ENCODE measurements around the gene CERS3.

CERS3 gene

GRCh38 chr15:100483370-100483769 is 45.4 kb downstream of the CERS3 start:
- TF ChIP-seq POLR2AphosphoS5 (IDR thresholded peaks at IDR 0.05; ENCODE audit: low read depth) = no peak
- no peak for TF ChIP-seq GABPA (IDR thresholded peaks at IDR 0.05; ENCODE audit: low read depth)
- TF ChIP-seq REST (IDR thresholded peaks at IDR 0.05; ENCODE audit: insufficient replicate concordance, low read depth) = no peak
- no peak for TF ChIP-seq SPI1 (IDR thresholded peaks at IDR 0.05; ENCODE audit: borderline replicate concordance, low read depth)
- TF ChIP-seq CTCF (IDR thresholded peaks at IDR 0.05; ENCODE audit: insufficient read depth, low read length) = no peak
- no peak for DNase-seq (ENCODE audit: low read depth in 1 of 2, low spot score in 1 of 2)

GRCh38 chr15:100476805-100477204 is 51.9 kb downstream of the CERS3 start:
- TF ChIP-seq SPI1 (IDR thresholded peaks at IDR 0.05; ENCODE audit: borderline replicate concordance, low read depth) = no peak
- TF ChIP-seq REST (IDR thresholded peaks at IDR 0.05; ENCODE audit: insufficient replicate concordance, low read depth) = no peak
- TF ChIP-seq GABPA (IDR thresholded peaks at IDR 0.05; ENCODE audit: low read depth) = no peak
- TF ChIP-seq CTCF (IDR thresholded peaks at IDR 0.05; ENCODE audit: insufficient read depth, low read length) = no peak
- no peak for TF ChIP-seq POLR2AphosphoS5 (IDR thresholded peaks at IDR 0.05; ENCODE audit: low read depth)
- Histone ChIP-seq H3K4me3 (replicated peaks; ENCODE audit: insufficient read depth, low read length) (no peak overlapping the region), H3K27me3 (ENCODE audit: insufficient read depth, poor library complexity, severe bottlenecking) (no peaks in the 10 kb centered on the region), H3K27ac (replicated peaks) (no peak overlapping the region)
- DNase-seq (ENCODE audit: low read depth in 1 of 2, low spot score in 1 of 2) = no peak

More at GRCh38 chr15:100483370-100483769, 45.4 kb downstream of the CERS3 start:
- Histone ChIP-seq H3K27ac (replicated peaks) (no peak overlapping the region), H3K27me3 (ENCODE audit: insufficient read depth, poor library complexity, severe bottlenecking) (no peaks in the 10 kb centered on the region), H3K4me3 (replicated peaks; ENCODE audit: insufficient read depth, low read length) (no peak overlapping the region)

GRCh38 chr15:100472736-100473135 is 56.0 kb downstream of the CERS3 start:
- H3K27ac ChIP-seq (replicated peaks) = no peak overlapping the region
- no peaks in the 10 kb centered on the region for H3K27me3 ChIP-seq (ENCODE audit: insufficient read depth, poor library complexity, severe bottlenecking)
- no peak for DNase-seq (ENCODE audit: low read depth in 1 of 2, low spot score in 1 of 2)
- no peak overlapping the region for H3K4me3 ChIP-seq (replicated peaks; ENCODE audit: insufficient read depth, low read length)
- TF ChIP-seq GABPA (IDR thresholded peaks at IDR 0.05; ENCODE audit: low read depth) (no peak), REST (IDR thresholded peaks at IDR 0.05; ENCODE audit: insufficient replicate concordance, low read depth) (no peak), CTCF (IDR thresholded peaks at IDR 0.05; ENCODE audit: insufficient read depth, low read length) (no peak), SPI1 (IDR thresholded peaks at IDR 0.05; ENCODE audit: borderline replicate concordance, low read depth) (no peak), POLR2AphosphoS5 (IDR thresholded peaks at IDR 0.05; ENCODE audit: low read depth) (no peak)

Data from HL-60 (cell line).